Vagina (tissue), 2 donors: ENCODE results near the gene ASTN2. TPM values are rescaled to one million over a fixed set of nuclear protein-coding genes. Genes with fewer than 3 reads are reported as not detected.

Source experiments
- DNase-seq, 2 donors: peaks; one replicate each; pipeline ENCODE4 v3.0.0-alpha.2; 2017; ENCODE audit errors: extremely low spot score in 2 of 2
- H3K27ac ChIP-seq: fragments of 200-600 bp; sonication (generic); one replicate; pipeline ENCODE4 v1.5.1; 2019
- H3K27me3 ChIP-seq: fragments of 200-600 bp; sonication (generic); one replicate; pipeline ENCODE4 v1.5.1; 2019
- H3K36me3 ChIP-seq, 2 donors: fragments of 200-600 bp; sonication (generic); one replicate each; pipeline ENCODE4 v1.5.1; 2017 to 2019
- H3K4me1 ChIP-seq: fragments of 200-600 bp; sonication (generic); one replicate; pipeline ENCODE4 v1.5.1; 2019
- H3K4me3 ChIP-seq, 2 donors: fragments of 200-600 bp; sonication (generic); 1 replicate in 1 of 2; 2 replicates in 1 of 2; pipeline ENCODE4 v1.5.1; 2016 to 2019
- H3K9me3 ChIP-seq: fragments of 200-600 bp; sonication (generic); one replicate; pipeline ENCODE4 v1.5.1; 2019
- CTCF ChIP-seq, 3 experiments: fragments of 450-650 bp in 2 of 3; fragments of 200-600 bp in 1 of 3; sonication (generic) in 1 of 3; IDR thresholded peaks; one replicate each; pipeline ENCODE4 v1.5.1; 2017 to 2019; ENCODE audit warnings: antibody characterized with exemption in 3 of 3, mild to moderate bottlenecking in 2 of 3, moderate library complexity in 2 of 3
- POLR2A ChIP-seq, 2 donors: fragments of 450-650 bp; IDR thresholded peaks; one replicate each; pipeline ENCODE4 v1.6.1; 2017; ENCODE audit warnings: antibody characterized with exemption in 2 of 2, mild to moderate bottlenecking in 2 of 2, moderate library complexity in 2 of 2
- POLR2AphosphoS5 ChIP-seq, 2 donors: sonication (generic); formaldehyde crosslinking; IDR thresholded peaks; one replicate each; pipeline ENCODE4 v1.9.0; 2017; ENCODE audit warnings: antibody characterized with exemption in 2 of 2, mild to moderate bottlenecking in 2 of 2, low read depth in 1 of 2; ENCODE audit not compliant: insufficient read depth in 1 of 2
- intact Hi-C: fragments of 100-400 bp; cut with DNase I; formaldehyde crosslinking; loops from one replicate; pipeline ENCODE4 v1.15.1; 2023
- total RNA-seq: library from RNA; depleted of rRNA; stranded (reverse); fragments of >200 nt; gene quantifications from one replicate; pipeline ENCODE4 v1.2.3, GENCODE V29; 2016

Gene ASTN2
- total RNA-seq, 1 donor from 2014 or later: 4.4 TPM

GRCh38 chr9:117379341-117379740 is 35.5 kb downstream of the ASTN2 start:
- no peak overlapping the region for H3K4me3 ChIP-seq
- H3K4me1 ChIP-seq: no peaks in the 10 kb centered on the region
- no peaks in the 10 kb centered on the region for H3K27me3 ChIP-seq
- intact Hi-C loops: no loop called here
- H3K27ac ChIP-seq: no peak overlapping the region
- DNase-seq: no peak
- no peaks in the 10 kb centered on the region for H3K36me3 ChIP-seq
- H3K9me3 ChIP-seq: no peaks in the 10 kb centered on the region
- TF ChIP-seq POLR2A (IDR thresholded peaks at IDR 0.05) (no peak), POLR2AphosphoS5 (IDR thresholded peaks at IDR 0.05; ENCODE audit: insufficient read depth in 1 of 2, low read depth in 1 of 2) (no peak), CTCF (IDR thresholded peaks at IDR 0.05) (no peak)

GRCh38 chr9:117377046-117377445 is 37.8 kb downstream of the ASTN2 start:
- no peaks in the 10 kb centered on the region for H3K27me3 ChIP-seq
- intact Hi-C loops: no loop called here
- no peak overlapping the region for H3K27ac ChIP-seq
- H3K36me3 ChIP-seq: no peaks in the 10 kb centered on the region
- no peak for DNase-seq
- no peaks in the 10 kb centered on the region for H3K9me3 ChIP-seq
- no peaks in the 10 kb centered on the region for H3K4me1 ChIP-seq
- no peak overlapping the region for H3K4me3 ChIP-seq
- TF ChIP-seq CTCF (IDR thresholded peaks at IDR 0.05) (no peak), POLR2AphosphoS5 (IDR thresholded peaks at IDR 0.05; ENCODE audit: insufficient read depth in 1 of 2, low read depth in 1 of 2) (no peak), POLR2A (IDR thresholded peaks at IDR 0.05) (no peak)

GRCh38 chr9:117375956-117376355 is 38.9 kb downstream of the ASTN2 start:
- Histone ChIP-seq H3K4me3 (no peak overlapping the region), H3K27me3 (no peaks in the 10 kb centered on the region), H3K4me1 (no peaks in the 10 kb centered on the region), H3K27ac (no peak overlapping the region), H3K9me3 (no peaks in the 10 kb centered on the region), H3K36me3 (no peaks in the 10 kb centered on the region)
- TF ChIP-seq POLR2AphosphoS5 (IDR thresholded peaks at IDR 0.05; ENCODE audit: insufficient read depth in 1 of 2, low read depth in 1 of 2) (no peak), CTCF (IDR thresholded peaks at IDR 0.05) (no peak), POLR2A (IDR thresholded peaks at IDR 0.05) (no peak)
- intact Hi-C loops: no loop called here
- no peak for DNase-seq

- H3K4me1 ChIP-seq: no peaks in the 10 kb centered on the region
- H3K4me3 ChIP-seq: no peak overlapping the region
- H3K27ac ChIP-seq: no peak overlapping the region
- intact Hi-C loops: no loop called here
- no peak for DNase-seq
- no peak for TF ChIP-seq CTCF (IDR thresholded peaks at IDR 0.05)
- TF ChIP-seq POLR2AphosphoS5 (IDR thresholded peaks at IDR 0.05; ENCODE audit: insufficient read depth in 1 of 2, low read depth in 1 of 2): no peak
- no peaks in the 10 kb centered on the region for H3K9me3 ChIP-seq
- H3K27me3 ChIP-seq: no peaks in the 10 kb centered on the region
- H3K36me3 ChIP-seq: no peaks in the 10 kb centered on the region
These were observed 40.7 kb downstream of the ASTN2 start for GRCh38 chr9:117374076-117374725.

GRCh38 chr9:117368684-117369230 is 46.1 kb downstream of the ASTN2 start:
- TF ChIP-seq CTCF (IDR thresholded peaks at IDR 0.05): no peak
- TF ChIP-seq POLR2AphosphoS5 (IDR thresholded peaks at IDR 0.05; ENCODE audit: insufficient read depth in 1 of 2, low read depth in 1 of 2): no peak
- TF ChIP-seq POLR2A (IDR thresholded peaks at IDR 0.05): no peak

More at GRCh38 chr9:117368684-117369230, 46.1 kb downstream of the ASTN2 start:
- DNase-seq: no peak
- Histone ChIP-seq H3K36me3 (no peaks in the 10 kb centered on the region), H3K9me3 (no peaks in the 10 kb centered on the region), H3K4me3 (no peak overlapping the region), H3K27ac (no peak overlapping the region), H3K27me3 (no peaks in the 10 kb centered on the region), H3K4me1 (no peaks in the 10 kb centered on the region)
- intact Hi-C loops: no loop called here
